CD14-positive monocyte (primary cell): Measurements from ENCODE around the gene PPP2R5B. TPM values are rescaled to one million over a fixed set of nuclear protein-coding genes. Genes with fewer than 3 reads are reported as not detected.

Experiments used
- DNase-seq, 3 donors: peaks; one replicate each; pipeline ENCODE4 v3.0.0-alpha.2; 2011 to 2022
- H2AFZ ChIP-seq: 2 replicates; pipeline ENCODE4 v1.6.0; 2012; ENCODE audit warnings: mild to moderate bottlenecking, low read depth, low read length, inconsistent platforms; ENCODE audit not compliant: insufficient read depth, poor library complexity, severe bottlenecking
- H3K27ac ChIP-seq, 2 donors: 1 replicate in 1 of 2; 2 replicates in 1 of 2; pipeline ENCODE4 v1.5.1; 2012 to 2013; ENCODE audit warnings: low read length in 2 of 2, control low read depth in 1 of 2, inconsistent platforms in 1 of 2, low read depth in 1 of 2, mild to moderate bottlenecking in 1 of 2
- H3K27me3 ChIP-seq, 2 donors: one replicate each; pipeline versions ENCODE4 v1.6.0 to v1.6.1; 2011 to 2013; ENCODE audit warnings: low read length in 2 of 2; ENCODE audit not compliant: control insufficient read depth in 2 of 2, insufficient read depth in 2 of 2
- H3K36me3 ChIP-seq, 2 donors: replicated peaks in 1 of 2; 1 replicate in 1 of 2; 2 replicates in 1 of 2; pipeline versions ENCODE4 v1.5.1 to v1.6.1; 2012 to 2013; ENCODE audit warnings: low read length in 2 of 2, control low read depth in 1 of 2, inconsistent platforms in 1 of 2, mild to moderate bottlenecking in 1 of 2; ENCODE audit not compliant: insufficient read depth in 2 of 2, control insufficient read depth in 1 of 2
- H3K4me1 ChIP-seq, 2 donors: 1 replicate in 1 of 2; 2 replicates in 1 of 2; pipeline versions ENCODE4 v1.5.1 to v1.6.1; 2012 to 2013; ENCODE audit warnings: low read length in 2 of 2, control low read depth in 1 of 2, inconsistent platforms in 1 of 2, mild to moderate bottlenecking in 1 of 2, moderate library complexity in 1 of 2; ENCODE audit not compliant: insufficient read depth in 2 of 2, control insufficient read depth in 1 of 2
- H3K4me2 ChIP-seq: replicated peaks from 2 replicates; pipeline ENCODE3; 2012; ENCODE audit warnings: low read length, moderate library complexity, mild to moderate bottlenecking; ENCODE audit not compliant: poor library complexity, severe bottlenecking; ENCODE audit errors: extremely low read depth
- H3K4me3 ChIP-seq, 3 experiments: fragments of 200-600 bp in 1 of 3; sonication (generic) in 1 of 3; replicated peaks in 1 of 3; 1 replicate in 2 of 3; 2 replicates in 1 of 3; pipeline ENCODE4 v1.5.1; 2011 to 2013; ENCODE audit warnings: low read length in 3 of 3, mild to moderate bottlenecking in 3 of 3, control low read depth in 2 of 3, low read depth in 2 of 3, inconsistent platforms in 1 of 3, moderate library complexity in 1 of 3
- H3K79me2 ChIP-seq: 2 replicates; pipeline ENCODE4 v1.6.0; 2012; ENCODE audit warnings: mild to moderate bottlenecking, control low read depth, inconsistent platforms, low read length, moderate library complexity; ENCODE audit not compliant: insufficient read depth
- H3K9ac ChIP-seq: 2 replicates; pipeline ENCODE4 v1.6.0; 2017; ENCODE audit warnings: low read length, mild to moderate bottlenecking; ENCODE audit not compliant: insufficient read depth, poor library complexity, severe bottlenecking
- H3K9me3 ChIP-seq, 2 donors: replicated peaks in 1 of 2; 1 replicate in 1 of 2; 2 replicates in 1 of 2; pipeline versions ENCODE4 v1.5.1 to v1.6.1; 2012 to 2013; ENCODE audit warnings: low read length in 2 of 2, control low read depth in 1 of 2; ENCODE audit not compliant: control insufficient read depth in 1 of 2, insufficient read depth in 1 of 2
- H4K20me1 ChIP-seq: 2 replicates; pipeline ENCODE4 v1.6.0; 2012; ENCODE audit warnings: mild to moderate bottlenecking, low read length, control low read depth, moderate library complexity; ENCODE audit not compliant: insufficient read depth
- H3K27ac Mint-ChIP-seq, 7 donors: one replicate each; pipeline ENCODE4 v1.8.0; 2020; ENCODE audit warnings: mild to moderate bottlenecking in 7 of 7, mixed read lengths in 7 of 7, moderate library complexity in 6 of 7, inconsistent platforms in 2 of 7
- H3K27me3 Mint-ChIP-seq, 3 donors: one replicate each; pipeline ENCODE4 v1.8.0; 2021 to 2022; ENCODE audit warnings: low read depth in 3 of 3, mild to moderate bottlenecking in 3 of 3, mixed read lengths in 3 of 3, moderate library complexity in 3 of 3, inconsistent platforms in 1 of 3
- H3K36me3 Mint-ChIP-seq, 2 donors: one replicate each; pipeline ENCODE4 v1.8.0; 2020; ENCODE audit warnings: mixed read lengths in 2 of 2, inconsistent platforms in 1 of 2, mild to moderate bottlenecking in 1 of 2
- H3K4me1 Mint-ChIP-seq: one replicate; pipeline ENCODE4 v1.8.0; 2020; ENCODE audit warnings: mild to moderate bottlenecking, mixed read lengths
- H3K4me3 Mint-ChIP-seq, 2 donors: one replicate each; pipeline ENCODE4 v1.8.0; 2020; ENCODE audit warnings: mild to moderate bottlenecking in 2 of 2, mixed read lengths in 2 of 2, moderate library complexity in 1 of 2
- H3K9me3 Mint-ChIP-seq, 7 donors: one replicate each; pipeline ENCODE4 v1.8.0; 2020 to 2022; ENCODE audit warnings: mixed read lengths in 7 of 7, mild to moderate bottlenecking in 6 of 7, moderate library complexity in 6 of 7, inconsistent platforms in 2 of 7
- CTCF ChIP-seq: fragments of 200-600 bp; IDR thresholded peaks from one replicate; pipeline ENCODE4 v1.8.0; 2022; ENCODE audit warnings: antibody characterized with exemption, mild to moderate bottlenecking
- WGBS: methylation state at CpG from one replicate; pipeline ENCODE4 v1.1.5; 2013; ENCODE audit warnings: missing lambda C conversion rate; ENCODE audit not compliant: insufficient coverage; 5-methylcytosine and 5-hydroxymethylcytosine counted together
- intact Hi-C, 2 donors: fragments of 100-400 bp; cut with micrococcal nuclease; formaldehyde crosslinking; loops; one replicate each; pipeline versions ENCODE4 v1.15.0 to v1.15.1; 2023
- polyA plus RNA-seq, 3 donors: library from polyadenylated mRNA; depleted of rRNA in 1 of 3; unstranded in 2 of 3; stranded (reverse) in 1 of 3; fragments of 300-500 nt in 2 of 3; fragments of >200 nt in 1 of 3; fragmentation: Illumina TruSeq in 2 of 3; gene quantifications; 1 replicate in 2 of 3; 2 replicates in 1 of 3; pipeline ENCODE4 v1.2.3, GENCODE V29; 2012 to 2021

PPP2R5B gene
- polyA plus RNA-seq, 3 donors, result 9.0 to 26.7 (median 9.4) TPM

GRCh38 chr11:64960719-64961118 lies 36.2 kb downstream of the PPP2R5B start:
- Histone ChIP-seq H4K20me1 (no peaks in the 10 kb centered on the region), H3K4me2 (no peak overlapping the region), H3K27ac (no peak overlapping the region), H3K79me2 (no peaks in the 10 kb centered on the region), H3K9me3 (no peaks in the 10 kb centered on the region), H3K9ac (no peak overlapping the region), H3K4me1 (peaks cover 7 to 13% of the 10 kb centered on the region in 2 donors), H2AFZ (no peak overlapping the region), H3K4me3 (no peak overlapping the region), H3K27me3 (no peaks in the 10 kb centered on the region), H3K36me3 (no peaks in the 10 kb centered on the region)
- Mint-ChIP-seq H3K36me3 (no peaks in the 10 kb centered on the region), H3K4me3 (no peak overlapping the region), H3K27ac (no peak overlapping the region), H3K4me1 (peaks cover 17% of the 10 kb centered on the region), H3K27me3 (peaks cover 5 to 12% (median 7%) of the 10 kb centered on the region in 3 donors), H3K9me3 (no peaks in the 10 kb centered on the region)
- intact Hi-C loops, result no loop called here
- DNase-seq, result no peak
- no peak for TF ChIP-seq CTCF
- 89% methylated on average over 3 of the region's 4 CpGs for WGBS

- no peak overlapping the region for H3K4me3 ChIP-seq
- Mint-ChIP-seq H3K9me3 (no peaks in the 10 kb centered on the region), H3K4me1 (peaks cover 17% of the 10 kb centered on the region), H3K4me3 (no peak overlapping the region), H3K27me3 (peaks cover 3 to 11% (median 3%) of the 10 kb centered on the region in 3 donors), H3K36me3 (no peaks in the 10 kb centered on the region), H3K27ac (no peak overlapping the region)
- no peaks in the 10 kb centered on the region for H3K36me3 ChIP-seq
- H4K20me1 ChIP-seq, result no peaks in the 10 kb centered on the region
- no peak overlapping the region for H2AFZ ChIP-seq
- no peak overlapping the region for H3K27ac ChIP-seq
- intact Hi-C loops, result no loop called here
- no peak overlapping the region for H3K9ac ChIP-seq
- no peak overlapping the region for H3K4me2 ChIP-seq
- no peaks in the 10 kb centered on the region for H3K79me2 ChIP-seq
- no peak for DNase-seq
- no peak for TF ChIP-seq CTCF
- H3K4me1 ChIP-seq, result peaks cover 7 to 13% of the 10 kb centered on the region in 2 donors
- H3K9me3 ChIP-seq, result no peaks in the 10 kb centered on the region
- H3K27me3 ChIP-seq, result no peaks in the 10 kb centered on the region
- WGBS, result 100% methylated on average over 1 of the region's 5 CpGs
Observed at GRCh38 chr11:64963072-64963631, 38.7 kb downstream of the PPP2R5B start.
